Measurements from ENCODE around the gene DMXL1.

- TF ChIP-seq CTCF (IDR thresholded peaks at IDR 0.05; ENCODE audit: borderline replicate concordance, extremely low read depth, low read length, poor library complexity, severe bottlenecking) (no peak), EZH2 (IDR thresholded peaks at IDR 0.05; ENCODE audit: borderline replicate concordance, low read depth, low read length, severe bottlenecking) (no peak)
Measured at GRCh38 chr5:119275146-119275545, 204.3 kb downstream of the DMXL1 start.
